Esophagus squamous epithelium (tissue), 4 donors: ENCODE measurements around the gene MPP3.

Experiments
- CTCF ChIP-seq, 6 experiments: fragments of 450-650 bp in 4 of 6; fragments of 200-600 bp in 2 of 6; sonication (generic) in 2 of 6; IDR thresholded peaks; one replicate each; pipeline ENCODE4 v1.5.1; 2016 to 2019; ENCODE audit warnings: antibody characterized with exemption in 6 of 6, mild to moderate bottlenecking in 4 of 6, moderate library complexity in 4 of 6
- POLR2A ChIP-seq, 4 donors: fragments of 450-650 bp; IDR thresholded peaks; one replicate each; pipeline ENCODE4 v1.6.1; 2017; ENCODE audit warnings: antibody characterized with exemption in 4 of 4, mild to moderate bottlenecking in 4 of 4, moderate library complexity in 3 of 4

- TF ChIP-seq CTCF (IDR thresholded peaks at IDR 0.05) (no peak), POLR2A (IDR thresholded peaks at IDR 0.05) (no peak)
Observed at GRCh38 chr17:43816336-43817320, 16.3 kb downstream of the MPP3 start.
